Effector CD8-positive, alpha-beta T cell (primary cell): ENCODE results near the gene PLXNA2.

Source experiments
- DNase-seq: peaks from one replicate; lab custom pipeline; 2025; lab: John Stamatoyannopoulos, UW

PLXNA2 gene

DNA sequence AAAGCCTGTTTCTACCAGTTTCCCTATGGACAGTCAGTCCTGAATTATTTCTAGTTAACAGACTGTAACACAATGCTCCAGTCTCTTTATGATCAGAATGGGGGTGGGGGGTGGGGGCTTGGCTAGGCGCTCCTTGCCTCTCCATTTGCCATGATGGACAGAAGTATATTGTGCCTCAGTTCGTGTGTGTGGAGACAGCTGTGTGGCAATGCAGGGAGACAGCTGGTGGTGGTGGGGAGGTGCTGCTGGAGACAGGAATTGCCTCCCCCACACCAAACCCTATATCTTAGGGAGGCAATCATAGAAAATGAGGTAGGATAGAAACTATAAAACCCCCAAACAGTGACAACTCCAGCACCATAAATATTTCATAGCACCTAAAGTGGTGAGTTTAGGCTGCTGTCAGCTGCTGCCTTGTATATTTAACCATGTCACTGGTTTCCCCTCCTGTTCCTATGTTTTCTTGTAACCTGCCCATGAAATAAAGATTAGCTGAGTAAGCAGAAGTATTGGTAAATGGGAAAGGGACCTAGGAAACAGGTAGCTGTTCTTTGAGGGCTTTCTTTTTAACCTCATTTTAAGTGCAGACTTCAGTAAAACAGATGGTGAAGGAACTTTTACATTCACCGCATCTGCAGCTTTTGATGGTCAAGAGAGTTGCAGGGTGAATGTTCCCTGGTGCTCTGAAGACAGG lies 3.4 kb downstream of the PLXNA2 start:
- no peak for DNase-seq

- DNase-seq: no peak
Measured at GRCh38 chr1:208239473-208240381, 4.5 kb downstream of the PLXNA2 start.

- no peak for DNase-seq
Measured at GRCh38 chr1:208238710-208239472, 5.3 kb downstream of the PLXNA2 start.

- DNase-seq: no peak
Measured at GRCh38 chr1:208237241-208237640, 6.9 kb downstream of the PLXNA2 start.

GRCh38 chr1:208235982-208236761 lies 8.0 kb downstream of the PLXNA2 start:
- no peak for DNase-seq

DNA sequence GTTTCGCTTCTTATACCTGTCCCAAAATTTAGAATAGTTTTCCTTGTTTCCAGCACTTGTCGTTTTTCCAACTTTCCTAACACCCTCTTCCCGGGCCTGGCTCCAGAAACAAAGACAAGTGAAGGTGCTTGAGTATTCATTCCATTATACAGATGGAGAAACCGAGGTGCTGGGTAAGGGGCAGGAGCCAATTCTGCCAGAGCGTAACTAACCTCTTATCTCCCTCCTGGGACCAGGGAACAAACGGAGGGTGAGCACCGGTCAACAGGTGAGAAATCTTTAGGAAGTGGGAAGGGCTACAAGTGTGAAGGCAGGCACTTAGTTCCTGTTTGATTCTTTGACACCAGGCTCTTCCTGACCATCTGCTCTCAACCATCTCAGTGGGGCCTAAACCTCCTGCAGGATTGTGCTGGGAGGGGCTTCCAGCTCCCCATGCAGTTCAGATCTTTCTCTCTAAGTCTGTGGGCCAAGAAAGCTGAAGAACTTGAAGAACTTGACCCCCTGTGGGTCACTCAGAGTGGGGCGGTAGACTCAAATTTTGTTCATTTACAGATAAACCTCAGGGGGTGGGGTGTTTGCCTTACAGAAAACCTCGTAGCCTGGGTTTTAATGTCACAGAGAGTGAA lies 8.7 kb downstream of the PLXNA2 start:
- no peak for DNase-seq

- no peak for DNase-seq
Measured at GRCh38 chr1:208234721-208235120, 9.5 kb downstream of the PLXNA2 start.

DNA sequence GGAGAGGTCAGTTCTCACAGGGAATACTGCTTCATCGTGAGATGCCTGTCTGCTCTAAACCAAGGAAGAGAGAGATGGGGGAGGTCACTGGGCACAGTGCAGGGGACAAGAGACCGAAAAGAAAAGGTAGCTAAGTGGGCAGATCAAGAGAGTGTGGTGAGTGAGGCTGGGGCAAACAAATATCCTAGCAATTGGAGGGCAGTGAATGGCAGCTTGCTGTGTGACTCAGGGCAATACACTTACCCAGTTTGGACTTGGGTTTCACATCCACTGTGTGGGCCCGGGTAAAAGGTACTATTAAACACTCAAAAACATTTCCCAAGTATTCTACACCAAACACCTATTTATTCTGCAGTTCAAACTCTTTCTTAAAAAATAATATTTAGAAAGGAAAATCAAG lies 10.2 kb downstream of the PLXNA2 start:
- DNase-seq: no peak

DNA sequence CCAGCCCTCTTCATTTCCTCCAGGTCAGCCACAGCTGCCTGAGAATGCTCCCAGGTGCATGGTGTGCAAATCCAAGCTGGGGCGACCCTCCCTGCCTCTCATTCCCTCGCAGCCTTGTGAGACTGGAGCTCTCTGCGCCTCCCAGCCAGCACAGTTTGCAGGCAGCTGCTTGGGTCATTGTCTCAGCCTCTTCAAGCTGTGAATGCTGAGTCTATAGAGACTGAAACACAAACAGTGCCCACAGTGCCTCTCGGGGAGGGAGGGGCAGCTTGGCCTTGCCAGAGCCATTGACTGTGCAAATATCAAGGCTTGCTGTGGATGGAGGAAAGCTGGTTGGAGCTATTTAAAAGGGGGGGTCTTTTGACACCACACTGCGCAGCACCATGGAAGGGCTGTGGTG lies 10.6 kb downstream of the PLXNA2 start:
- DNase-seq: no peak

DNA sequence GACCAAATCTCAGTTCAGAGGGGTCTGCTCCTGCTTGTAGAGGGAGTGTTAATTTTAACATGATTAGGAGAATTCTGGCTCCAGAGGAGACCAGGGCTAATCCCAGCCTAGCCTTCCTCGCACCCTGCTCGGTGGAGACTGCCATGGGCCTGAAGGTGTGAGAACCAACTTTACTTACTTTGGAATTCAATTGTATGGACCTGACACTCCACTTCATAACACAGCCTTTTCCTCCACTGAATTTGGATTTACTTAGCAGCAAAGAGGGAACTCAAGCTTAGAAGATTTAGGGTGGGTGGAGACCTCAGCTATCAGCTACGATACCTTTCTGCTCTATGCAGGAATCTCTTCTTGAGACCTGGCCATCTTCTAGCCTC lies 11.5 kb downstream of the PLXNA2 start:
- DNase-seq: no peak

- DNase-seq: no peak
Measured at GRCh38 chr1:208231881-208232661, 12.1 kb downstream of the PLXNA2 start.

DNA sequence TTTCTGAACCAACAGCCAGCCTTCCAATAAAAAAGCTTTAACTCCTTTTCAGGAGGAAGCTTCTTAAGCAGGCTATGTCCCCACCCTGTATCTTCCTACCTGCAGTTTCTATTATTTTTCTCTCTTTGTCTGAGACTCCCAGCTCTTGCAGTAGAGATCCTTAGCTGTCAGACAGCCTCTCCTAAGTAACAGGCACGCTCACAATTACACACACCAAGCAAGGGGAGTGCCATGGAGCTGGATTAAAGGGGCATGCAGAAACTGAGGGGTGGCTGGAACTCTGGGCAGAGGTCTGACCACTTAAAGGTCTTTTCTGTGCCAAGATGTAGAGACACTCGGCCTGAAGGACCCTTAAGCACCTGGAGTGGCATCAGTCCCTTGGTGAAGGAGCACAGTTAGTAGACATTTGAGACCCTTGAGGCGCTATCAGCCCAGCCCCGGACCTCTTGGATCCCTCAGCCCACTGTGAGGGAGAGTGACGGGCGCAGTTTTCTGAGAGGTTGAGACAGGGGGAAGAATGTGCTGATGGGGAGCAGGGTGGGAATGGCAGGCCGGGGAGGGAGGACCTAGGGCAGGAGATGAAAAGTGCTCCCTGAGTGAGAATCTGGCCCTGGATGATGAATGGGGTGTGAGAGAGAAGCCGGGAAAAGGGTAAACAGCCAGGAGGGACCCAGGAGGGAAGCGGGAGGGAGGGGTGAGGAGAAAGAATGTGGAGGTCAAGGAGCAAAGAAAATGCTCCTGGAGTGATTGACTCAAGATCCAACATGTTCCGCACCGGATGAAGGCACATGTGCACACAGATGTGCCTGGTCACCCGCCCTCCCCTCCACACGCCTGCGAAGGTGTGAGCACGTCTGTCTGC lies 13.3 kb downstream of the PLXNA2 start:
- DNase-seq: no peak

- DNase-seq: no peak
Measured at GRCh38 chr1:208228550-208228949, 15.6 kb downstream of the PLXNA2 start.

DNA sequence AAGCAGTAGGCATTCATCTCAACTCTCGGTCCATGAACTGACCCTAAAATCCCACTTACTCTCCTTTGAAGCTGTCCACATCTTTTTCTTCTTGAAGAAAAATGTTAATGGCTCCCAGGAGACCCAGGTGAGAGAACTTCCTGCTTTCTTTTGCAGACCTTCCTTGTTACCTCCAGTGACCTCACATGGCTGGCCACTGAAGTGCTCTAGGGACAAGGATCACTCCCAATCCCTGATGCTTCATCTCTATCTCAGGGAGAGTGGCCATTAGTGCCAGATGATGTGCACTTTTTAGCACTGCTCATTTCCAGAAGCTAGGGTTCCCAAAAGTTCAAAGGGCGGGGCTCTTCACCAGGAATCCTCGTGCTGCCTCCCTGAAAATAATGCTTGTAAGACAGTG lies 16.2 kb downstream of the PLXNA2 start:
- no peak for DNase-seq

DNA sequence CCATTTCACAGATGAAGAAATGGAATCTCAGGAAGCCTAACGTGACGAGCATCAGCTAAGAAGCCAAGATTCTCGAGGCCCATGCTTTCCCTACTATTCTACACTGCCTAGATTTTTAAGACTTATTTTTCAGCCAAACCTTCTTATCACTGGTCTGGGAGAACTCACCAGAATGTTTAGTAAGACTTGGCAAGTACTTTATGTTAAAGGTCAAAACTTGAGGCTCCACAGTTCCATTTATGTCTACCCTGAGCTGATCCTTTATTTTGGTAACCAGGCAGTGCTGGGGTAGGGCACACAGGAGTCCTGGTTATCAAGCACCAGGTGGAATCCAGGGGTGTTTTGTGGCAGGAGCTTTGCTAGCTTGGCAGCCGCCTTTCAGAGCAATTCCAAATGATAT lies 16.8 kb downstream of the PLXNA2 start:
- DNase-seq: no peak

DNA sequence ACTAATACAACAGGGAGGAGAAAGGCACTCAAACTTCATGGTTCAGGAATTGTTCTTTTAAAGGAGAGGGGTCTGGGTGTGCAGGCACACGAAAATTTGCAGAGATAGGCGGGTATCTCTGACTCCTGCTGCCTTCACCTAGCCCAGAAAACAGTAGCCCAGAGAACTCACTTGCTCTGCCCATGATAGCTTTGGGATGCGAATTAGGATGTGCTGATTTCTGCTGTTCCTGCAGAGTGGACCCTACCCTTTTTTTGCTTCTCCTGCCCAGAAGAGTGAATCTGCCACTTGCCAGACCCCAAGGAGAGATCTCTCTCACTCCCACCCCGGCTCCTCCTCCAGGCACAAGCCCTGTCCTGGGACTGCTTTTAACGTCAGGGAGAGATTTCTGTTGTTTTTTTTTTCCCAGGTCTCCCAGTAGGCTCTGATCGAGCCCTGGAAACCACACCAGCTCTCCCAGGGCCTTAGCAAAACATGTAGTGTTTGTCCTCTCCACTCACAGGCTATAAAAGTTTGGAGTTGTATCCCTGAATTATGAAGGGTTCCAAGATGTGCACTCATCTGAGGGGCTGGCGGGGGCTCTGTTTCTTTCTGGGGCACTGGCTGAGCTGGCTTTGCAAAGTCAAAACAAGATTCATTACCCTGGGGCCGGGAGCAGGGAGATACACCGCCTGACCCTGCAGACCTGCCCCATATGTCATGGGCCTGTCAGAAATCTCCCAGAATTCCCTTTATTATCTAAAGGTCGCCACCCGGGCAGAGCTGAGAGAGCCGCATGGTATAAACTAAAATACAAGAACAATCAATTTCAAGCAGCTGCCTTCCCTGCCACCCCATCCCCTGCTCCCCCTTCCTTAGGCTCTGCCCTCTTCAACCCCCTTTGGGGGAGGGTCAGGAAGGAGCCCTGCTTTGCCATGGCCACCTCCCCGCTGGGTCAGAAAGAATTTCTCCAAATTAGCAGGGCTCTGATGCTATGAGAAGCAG lies 17.9 kb downstream of the PLXNA2 start:
- no peak for DNase-seq

- no peak for DNase-seq
Measured at GRCh38 chr1:208224192-208224713, 19.9 kb downstream of the PLXNA2 start.

GRCh38 chr1:208223136-208223535 lies 21.0 kb downstream of the PLXNA2 start:
- no peak for DNase-seq
